Measurements from ENCODE around the gene CSMD2.

DNA sequence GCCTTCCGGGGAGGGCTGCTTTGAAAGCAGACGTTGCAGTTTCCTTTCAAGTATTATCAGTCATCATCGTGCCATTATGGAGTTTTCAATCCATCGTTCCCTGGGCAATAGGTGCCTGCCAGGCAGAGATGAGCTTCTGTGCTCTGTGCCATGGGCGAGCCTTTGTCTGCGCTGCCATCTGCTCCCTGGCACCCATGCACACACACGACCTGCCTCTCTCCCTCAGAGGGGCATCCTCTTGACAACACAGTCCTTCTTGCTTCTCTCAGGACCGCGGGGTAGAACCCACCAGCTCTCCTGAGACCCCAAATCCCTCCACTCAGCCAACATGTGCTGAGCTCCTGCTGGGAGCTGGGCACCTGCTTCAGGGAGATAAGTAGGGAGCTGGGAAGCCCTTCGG, 151.9 kb downstream of the CSMD2 start:
- TF ChIP-seq, protein P1, sequence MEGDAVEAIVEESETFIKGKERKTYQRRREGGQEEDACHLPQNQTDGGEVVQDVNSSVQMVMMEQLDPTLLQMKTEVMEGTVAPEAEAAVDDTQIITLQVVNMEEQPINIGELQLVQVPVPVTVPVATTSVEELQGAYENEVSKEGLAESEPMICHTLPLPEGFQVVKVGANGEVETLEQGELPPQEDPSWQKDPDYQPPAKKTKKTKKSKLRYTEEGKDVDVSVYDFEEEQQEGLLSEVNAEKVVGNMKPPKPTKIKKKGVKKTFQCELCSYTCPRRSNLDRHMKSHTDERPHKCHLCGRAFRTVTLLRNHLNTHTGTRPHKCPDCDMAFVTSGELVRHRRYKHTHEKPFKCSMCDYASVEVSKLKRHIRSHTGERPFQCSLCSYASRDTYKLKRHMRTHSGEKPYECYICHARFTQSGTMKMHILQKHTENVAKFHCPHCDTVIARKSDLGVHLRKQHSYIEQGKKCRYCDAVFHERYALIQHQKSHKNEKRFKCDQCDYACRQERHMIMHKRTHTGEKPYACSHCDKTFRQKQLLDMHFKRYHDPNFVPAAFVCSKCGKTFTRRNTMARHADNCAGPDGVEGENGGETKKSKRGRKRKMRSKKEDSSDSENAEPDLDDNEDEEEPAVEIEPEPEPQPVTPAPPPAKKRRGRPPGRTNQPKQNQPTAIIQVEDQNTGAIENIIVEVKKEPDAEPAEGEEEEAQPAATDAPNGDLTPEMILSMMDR (conservative IDR thresholded peaks at IDR 0.05; ENCODE audit: low read depth, low read length): no peak
- TF ChIP-seq NFE2L2 (IDR thresholded peaks at IDR 0.05; ENCODE audit: low read depth, low read length): no peak
- no peak for TF ChIP-seq RCOR1 (IDR thresholded peaks at IDR 0.05; ENCODE audit: insufficient replicate concordance, low read length)
- no peak for TF ChIP-seq FOS (IDR thresholded peaks at IDR 0.05; ENCODE audit: low read depth, low read length)
- no peak for TF ChIP-seq CHD1 (IDR thresholded peaks at IDR 0.05; ENCODE audit: low read depth, low read length)
- TF ChIP-seq POLR2A (IDR thresholded peaks at IDR 0.05; ENCODE audit: low read depth, low read length): no peak
- TF ChIP-seq MAZ (IDR thresholded peaks at IDR 0.05; ENCODE audit: borderline replicate concordance, low read depth, low read length): no peak
